SU-DHL-6 (cell line): Measurements from ENCODE around the gene ETV6.

Experiments used
- EZH2phosphoT487 ChIP-seq: fragments of 200-600 bp; sonication (generic), shearing (Covaris generic); conservative IDR thresholded peaks from 2 replicates; pipeline ENCODE4 v1.6.1; 2018; ENCODE audit warnings: mild to moderate bottlenecking, antibody characterized with exemption, low read length, moderate library complexity, mixed read lengths
- TF ChIP-seq, protein P1 (sequence below): fragments of 200-600 bp; sonication (generic); IDR thresholded peaks from one replicate; pipeline ENCODE4 v1.5.1; 2017; ENCODE audit warnings: antibody characterized with exemption, mild to moderate bottlenecking, low read length, moderate library complexity; ENCODE audit not compliant: insufficient read depth, poor library complexity, severe bottlenecking

- TF ChIP-seq EZH2phosphoT487, result no peak
- TF ChIP-seq, protein P1, sequence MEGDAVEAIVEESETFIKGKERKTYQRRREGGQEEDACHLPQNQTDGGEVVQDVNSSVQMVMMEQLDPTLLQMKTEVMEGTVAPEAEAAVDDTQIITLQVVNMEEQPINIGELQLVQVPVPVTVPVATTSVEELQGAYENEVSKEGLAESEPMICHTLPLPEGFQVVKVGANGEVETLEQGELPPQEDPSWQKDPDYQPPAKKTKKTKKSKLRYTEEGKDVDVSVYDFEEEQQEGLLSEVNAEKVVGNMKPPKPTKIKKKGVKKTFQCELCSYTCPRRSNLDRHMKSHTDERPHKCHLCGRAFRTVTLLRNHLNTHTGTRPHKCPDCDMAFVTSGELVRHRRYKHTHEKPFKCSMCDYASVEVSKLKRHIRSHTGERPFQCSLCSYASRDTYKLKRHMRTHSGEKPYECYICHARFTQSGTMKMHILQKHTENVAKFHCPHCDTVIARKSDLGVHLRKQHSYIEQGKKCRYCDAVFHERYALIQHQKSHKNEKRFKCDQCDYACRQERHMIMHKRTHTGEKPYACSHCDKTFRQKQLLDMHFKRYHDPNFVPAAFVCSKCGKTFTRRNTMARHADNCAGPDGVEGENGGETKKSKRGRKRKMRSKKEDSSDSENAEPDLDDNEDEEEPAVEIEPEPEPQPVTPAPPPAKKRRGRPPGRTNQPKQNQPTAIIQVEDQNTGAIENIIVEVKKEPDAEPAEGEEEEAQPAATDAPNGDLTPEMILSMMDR, result no peak
Observed at GRCh38 chr12:11677093-11677492, 27.6 kb downstream of the ETV6 start.
